Prostate gland (tissue), 2 donors: ENCODE results near the gene RND3. TPM values are rescaled to one million over a fixed set of nuclear protein-coding genes. Genes with fewer than 3 reads are reported as not detected.

Experiments
- DNase-seq: peaks from one replicate; pipeline ENCODE4 v3.0.0-alpha.2; 2019; ENCODE audit warnings: low spot score
- H3K27ac ChIP-seq, 2 donors: fragments of 200-600 bp; sonication (generic); 2 replicates each; pipeline ENCODE4 v1.5.1; 2017 to 2019
- H3K27me3 ChIP-seq: fragments of 200-600 bp; sonication (generic); replicated peaks from 2 replicates; pipeline ENCODE4 v1.5.1; 2019; ENCODE audit not compliant: insufficient read depth
- H3K36me3 ChIP-seq, 2 donors: fragments of 200-600 bp; sonication (generic); 1 replicate in 1 of 2; 2 replicates in 1 of 2; pipeline versions ENCODE4 v1.5.1 to v1.8.1; 2017 to 2019
- H3K4me1 ChIP-seq: fragments of 200-600 bp; sonication (generic); replicated peaks from 2 replicates; pipeline ENCODE4 v1.5.1; 2019
- H3K4me3 ChIP-seq, 2 donors: fragments of 200-600 bp; sonication (generic); 2 replicates each; pipeline ENCODE4 v1.5.1; 2017 to 2019
- H3K9me3 ChIP-seq: fragments of 200-600 bp; sonication (generic); 2 replicates; pipeline ENCODE4 v1.5.1; 2017
- POLR2A ChIP-seq: fragments of 450-650 bp; IDR thresholded peaks from one replicate; pipeline ENCODE4 v1.6.1; 2016; ENCODE audit warnings: antibody characterized with exemption, mild to moderate bottlenecking
- POLR2AphosphoS5 ChIP-seq: sonication (generic); formaldehyde crosslinking; IDR thresholded peaks from one replicate; pipeline ENCODE4 v1.6.1; 2017; ENCODE audit warnings: antibody characterized with exemption
- WGBS: methylation state at CpG from one replicate; pipeline ENCODE4 v1.1.5; 2018; 5-methylcytosine and 5-hydroxymethylcytosine counted together
- intact Hi-C: fragments of 100-400 bp; cut with DNase I; formaldehyde crosslinking; loops from one replicate; pipeline ENCODE4 v1.14.2; 2022
- total RNA-seq, 2 donors: library from RNA; depleted of rRNA; stranded (reverse); fragments of >200 nt; gene quantifications; one replicate each; pipeline ENCODE4 v1.1.0, GENCODE V29; 2016
- TF ChIP-seq, protein P1 (sequence below), 4 experiments: fragments of 200-600 bp in 2 of 4; fragments of 450-650 bp in 2 of 4; sonication (generic) in 2 of 4; IDR thresholded peaks; 1 replicate in 3 of 4; 2 replicates in 1 of 4; pipeline ENCODE4 v1.5.1; 2016 to 2019; ENCODE audit warnings: antibody characterized with exemption in 4 of 4, mild to moderate bottlenecking in 2 of 4, moderate library complexity in 2 of 4

RND3 gene
- total RNA-seq, 2 donors from 2014 or later = 26.2 to 54.7 TPM

DNA sequence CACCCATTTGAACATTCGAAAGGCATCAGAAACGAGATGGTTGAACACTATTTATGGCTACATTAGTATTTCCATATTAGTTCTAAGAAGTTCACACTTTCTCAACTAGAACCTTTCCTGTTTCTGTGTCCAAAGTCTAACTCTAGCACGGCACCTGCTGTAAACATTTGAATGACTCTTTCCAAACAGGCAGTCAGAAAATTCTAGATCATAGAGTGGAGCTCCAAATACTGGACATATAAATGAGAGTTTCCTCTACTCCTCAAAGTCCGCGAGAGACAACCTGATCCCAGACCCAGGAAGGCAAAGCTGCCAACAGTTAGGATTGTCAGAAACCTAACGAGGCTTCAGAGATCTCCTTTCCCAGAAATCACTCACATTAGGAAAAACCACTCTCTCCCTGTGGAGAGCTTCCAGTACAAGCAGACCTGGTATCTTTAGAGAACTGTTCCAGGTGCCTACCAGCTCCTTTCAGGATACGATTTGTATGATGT, 10.6 kb downstream of the RND3 start:
- H3K27ac ChIP-seq = peak overlapping the region; percentile 8 to 48
- DNase-seq = no peak
- TF ChIP-seq, protein P1, sequence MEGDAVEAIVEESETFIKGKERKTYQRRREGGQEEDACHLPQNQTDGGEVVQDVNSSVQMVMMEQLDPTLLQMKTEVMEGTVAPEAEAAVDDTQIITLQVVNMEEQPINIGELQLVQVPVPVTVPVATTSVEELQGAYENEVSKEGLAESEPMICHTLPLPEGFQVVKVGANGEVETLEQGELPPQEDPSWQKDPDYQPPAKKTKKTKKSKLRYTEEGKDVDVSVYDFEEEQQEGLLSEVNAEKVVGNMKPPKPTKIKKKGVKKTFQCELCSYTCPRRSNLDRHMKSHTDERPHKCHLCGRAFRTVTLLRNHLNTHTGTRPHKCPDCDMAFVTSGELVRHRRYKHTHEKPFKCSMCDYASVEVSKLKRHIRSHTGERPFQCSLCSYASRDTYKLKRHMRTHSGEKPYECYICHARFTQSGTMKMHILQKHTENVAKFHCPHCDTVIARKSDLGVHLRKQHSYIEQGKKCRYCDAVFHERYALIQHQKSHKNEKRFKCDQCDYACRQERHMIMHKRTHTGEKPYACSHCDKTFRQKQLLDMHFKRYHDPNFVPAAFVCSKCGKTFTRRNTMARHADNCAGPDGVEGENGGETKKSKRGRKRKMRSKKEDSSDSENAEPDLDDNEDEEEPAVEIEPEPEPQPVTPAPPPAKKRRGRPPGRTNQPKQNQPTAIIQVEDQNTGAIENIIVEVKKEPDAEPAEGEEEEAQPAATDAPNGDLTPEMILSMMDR (IDR thresholded peaks at IDR 0.05) = no peak
- TF ChIP-seq POLR2A = no peak
- TF ChIP-seq POLR2AphosphoS5 = no peak
- H3K4me1 ChIP-seq = no peaks in the 10 kb centered on the region
- no peak overlapping the region for H3K4me3 ChIP-seq
- WGBS = 49% methylated on average over 7 of the region's 7 CpGs
- H3K36me3 ChIP-seq = no peaks in the 10 kb centered on the region
- intact Hi-C loops = no loop called here
- no peaks in the 10 kb centered on the region for H3K9me3 ChIP-seq
- no peaks in the 10 kb centered on the region for H3K27me3 ChIP-seq

- H3K4me1 ChIP-seq = no peaks in the 10 kb centered on the region
- no peaks in the 10 kb centered on the region for H3K27me3 ChIP-seq
- H3K36me3 ChIP-seq = no peaks in the 10 kb centered on the region
- no peak for DNase-seq
- no peak for TF ChIP-seq POLR2AphosphoS5
- no peak for TF ChIP-seq POLR2A
- TF ChIP-seq, protein P1 (IDR thresholded peaks at IDR 0.05) = no peak
- intact Hi-C loops = no loop called here
- no peaks in the 10 kb centered on the region for H3K9me3 ChIP-seq
- H3K27ac ChIP-seq = peak overlapping the region; percentile 8 to 48
- 39% methylated on average over 4 of the region's 4 CpGs for WGBS
- H3K4me3 ChIP-seq = no peak overlapping the region
Measured at GRCh38 chr2:150476286-150476685, 11.2 kb downstream of the RND3 start.

GRCh38 chr2:150475479-150476250, 11.8 kb downstream of the RND3 start:
- no peak for DNase-seq
- no peak overlapping the region for H3K4me3 ChIP-seq
- no peaks in the 10 kb centered on the region for H3K27me3 ChIP-seq
- H3K9me3 ChIP-seq = no peaks in the 10 kb centered on the region
- TF ChIP-seq, protein P1 (IDR thresholded peaks at IDR 0.05) = no peak
- TF ChIP-seq POLR2AphosphoS5 (no peak), POLR2A (no peak)
- 79% methylated on average over 6 of the region's 6 CpGs for WGBS
- H3K4me1 ChIP-seq = no peaks in the 10 kb centered on the region
- peak overlapping the region in 1 of 2 donors; percentile 48 for H3K27ac ChIP-seq
- intact Hi-C loops = no loop called here
- H3K36me3 ChIP-seq = no peaks in the 10 kb centered on the region

- no peaks in the 10 kb centered on the region for H3K36me3 ChIP-seq
- no peak overlapping the region for H3K4me3 ChIP-seq
- 73% methylated on average over 4 of the region's 4 CpGs for WGBS
- intact Hi-C loops = no loop called here
- no peaks in the 10 kb centered on the region for H3K4me1 ChIP-seq
- H3K27me3 ChIP-seq = no peaks in the 10 kb centered on the region
- no peaks in the 10 kb centered on the region for H3K9me3 ChIP-seq
- DNase-seq = no peak
- H3K27ac ChIP-seq = peak overlapping the region in 1 of 2 donors; percentile 48
- TF ChIP-seq POLR2AphosphoS5 (no peak), POLR2A (no peak)
- TF ChIP-seq, protein P1 (IDR thresholded peaks at IDR 0.05) = no peak
Measured at GRCh38 chr2:150474326-150475074, 13.0 kb downstream of the RND3 start.
